GM18873 (cell line): ENCODE results near the gene ACBD4.

Experiments
- ATAC-seq: cut with Tn5 transposase; IDR thresholded peaks from one replicate; pipeline ENCODE4 v1.9.1; 2021; ENCODE audit warnings: mild to moderate bottlenecking, moderate library complexity, moderate number of reproducible peaks; ENCODE audit not compliant: unreplicated experiment, low FRiP score

Gene ACBD4

GRCh38 chr17:45104029-45104428 lies 31.5 kb upstream of the ACBD4 start:
- no peak for ATAC-seq

- no peak for ATAC-seq
Observed at GRCh38 chr17:45104497-45104896, 31.0 kb upstream of the ACBD4 start.

DNA sequence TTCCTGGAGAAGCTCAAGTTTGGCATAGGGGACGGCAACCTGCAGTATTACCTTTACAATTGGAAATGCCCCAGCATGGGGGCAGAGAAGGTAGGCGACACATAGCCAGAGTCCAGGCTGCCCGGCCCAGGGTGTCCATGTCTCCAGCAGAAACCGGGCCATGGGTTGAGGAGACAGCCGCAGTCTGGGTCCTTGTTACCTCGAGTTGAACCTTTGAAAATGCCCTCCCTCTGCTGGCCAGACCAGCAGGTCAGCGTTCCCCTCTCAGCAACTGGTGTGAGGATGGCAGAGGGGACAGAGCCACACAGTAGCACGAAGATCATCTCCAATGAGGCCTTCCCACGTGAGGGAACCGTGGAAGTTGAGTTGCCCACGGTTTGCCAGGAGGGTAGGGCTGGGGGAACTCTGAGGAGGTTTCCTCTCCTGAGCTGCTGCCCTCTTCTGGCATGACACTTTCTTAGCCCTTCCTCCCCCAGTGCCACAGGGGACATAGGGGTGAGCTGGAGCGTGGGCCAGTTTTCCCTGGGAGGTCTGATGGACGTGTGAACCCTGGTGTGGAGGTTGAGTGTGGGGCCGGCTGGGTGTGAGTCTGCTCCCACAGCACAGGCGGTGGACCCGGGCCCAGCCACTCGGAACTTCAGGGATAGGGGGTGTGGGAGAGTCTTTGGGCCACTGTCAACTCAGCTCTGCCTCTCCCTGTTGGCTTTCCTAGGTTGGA lies 30.4 kb upstream of the ACBD4 start:
- ATAC-seq: no peak

GRCh38 chr17:45106096-45106495 lies 29.4 kb upstream of the ACBD4 start:
- ATAC-seq: no peak

DNA sequence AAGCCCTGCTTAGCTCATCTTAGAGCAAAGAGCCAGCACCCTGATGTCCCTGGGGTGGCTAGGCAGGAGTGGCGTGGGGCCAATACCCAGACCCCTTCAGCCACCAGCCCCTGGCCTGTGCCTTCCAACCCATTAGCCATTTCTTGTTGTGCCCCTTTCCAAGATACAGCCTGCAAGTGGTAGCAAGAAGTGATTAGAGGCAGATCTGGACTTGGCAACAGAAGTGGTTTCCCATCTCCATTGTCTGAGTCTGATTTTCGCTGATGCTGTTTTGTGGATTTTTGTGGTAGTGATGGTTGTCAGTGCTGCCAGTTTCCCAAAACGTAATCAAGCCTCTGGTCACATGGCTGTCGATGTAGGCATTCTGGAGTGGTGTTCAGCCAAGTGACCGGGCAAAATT lies 28.9 kb upstream of the ACBD4 start:
- no peak for ATAC-seq

DNA sequence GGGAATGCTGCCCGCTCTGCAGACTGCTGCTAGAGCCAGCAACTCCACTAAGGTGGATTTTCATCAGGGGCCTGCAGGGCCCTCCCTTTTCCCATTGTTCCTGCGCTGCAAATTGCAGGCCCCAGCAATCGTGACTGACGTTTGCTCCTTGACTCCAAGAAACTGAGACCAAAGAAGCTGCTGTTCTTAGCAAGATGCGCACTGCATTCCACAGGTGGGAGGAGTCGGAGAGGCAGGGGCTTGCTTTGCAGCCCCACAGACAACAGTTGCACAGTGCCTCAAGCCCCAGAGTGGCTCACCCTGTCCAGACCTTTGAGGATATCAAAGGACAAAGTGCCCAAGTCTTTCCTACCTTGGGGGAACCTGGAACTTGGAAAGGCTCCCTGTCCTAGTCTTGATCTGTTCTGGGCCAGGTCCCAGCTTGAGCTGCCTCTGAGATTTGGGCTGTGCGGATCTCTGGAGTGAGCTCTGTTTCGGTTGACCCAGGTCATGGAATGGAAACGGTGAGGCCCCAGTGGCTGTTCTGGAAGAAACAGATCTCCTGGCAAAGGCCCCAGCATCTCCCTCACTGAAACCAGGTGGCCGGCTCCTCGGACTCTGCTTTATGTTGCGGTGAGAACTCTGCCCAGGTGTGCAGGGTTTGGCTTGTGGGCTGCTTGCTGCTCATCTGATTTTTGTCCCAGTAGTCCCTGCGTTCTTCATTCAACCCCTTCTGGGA lies 28.0 kb upstream of the ACBD4 start:
- no peak for ATAC-seq

DNA sequence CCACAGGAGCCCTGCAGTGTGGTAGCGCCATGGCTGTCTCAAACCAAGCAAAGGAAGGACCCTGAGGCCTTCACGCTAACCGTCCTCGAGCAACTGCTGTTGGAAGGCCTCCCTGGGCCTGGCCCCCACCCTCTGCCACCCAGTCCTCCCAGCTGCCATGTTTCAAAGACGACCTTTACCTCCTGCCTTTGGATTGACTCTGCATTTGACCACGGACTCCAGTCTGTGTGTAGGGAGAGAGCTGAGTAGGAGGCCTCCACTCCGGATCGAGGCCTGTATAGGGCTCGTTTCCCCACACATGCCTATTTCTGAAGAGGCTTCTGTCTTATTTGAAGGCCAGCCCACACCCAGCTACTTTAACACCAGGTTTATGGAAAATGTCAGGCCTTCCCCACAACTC lies 27.4 kb upstream of the ACBD4 start:
- no peak for ATAC-seq

DNA sequence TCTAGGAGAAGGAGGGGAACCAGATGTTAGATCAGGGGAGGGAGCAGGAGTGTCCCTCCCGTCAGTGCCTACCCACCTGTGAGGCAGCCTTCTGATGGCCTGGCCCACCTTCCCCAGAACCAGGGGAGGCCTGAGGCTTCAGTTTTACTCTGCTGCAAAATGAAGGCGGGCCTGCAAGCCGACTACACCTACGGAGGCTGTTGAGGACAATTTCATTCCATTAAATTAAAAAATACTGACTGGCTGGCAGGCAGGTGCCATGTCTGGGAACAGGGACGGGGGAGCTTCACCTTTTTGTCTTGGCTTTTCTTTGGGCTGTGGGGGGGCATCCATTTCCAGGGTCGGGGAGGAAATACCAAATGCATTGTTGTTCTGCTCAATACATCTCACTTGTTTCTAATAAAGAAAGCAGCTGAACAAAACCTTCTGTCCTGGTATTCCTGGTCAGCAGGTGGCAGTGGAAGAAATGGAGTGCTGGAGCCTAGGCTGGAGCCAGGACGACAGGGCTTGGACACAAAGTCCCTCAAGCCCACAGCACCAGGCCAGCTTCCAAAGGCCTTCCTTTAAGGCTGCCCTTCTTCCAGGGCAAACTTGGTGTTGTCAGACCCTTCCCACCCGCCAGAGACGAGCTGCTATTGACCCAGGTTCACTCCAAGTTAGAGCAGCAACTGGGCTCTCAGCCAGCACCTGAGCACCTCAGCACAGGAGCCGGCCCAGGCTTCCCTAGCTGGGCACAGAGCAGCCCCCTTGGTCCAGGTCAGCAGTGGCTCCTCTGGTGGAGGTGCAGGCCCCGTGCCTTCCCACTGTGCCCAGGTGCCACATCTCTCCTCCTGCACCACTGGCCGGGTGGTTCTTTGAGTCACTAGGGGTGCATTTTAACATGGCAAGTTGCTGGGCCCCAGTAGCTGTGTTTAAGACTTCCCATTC lies 26.6 kb upstream of the ACBD4 start:
- no peak for ATAC-seq

GRCh38 chr17:45110676-45111611 lies 24.5 kb upstream of the ACBD4 start:
- no peak for ATAC-seq

DNA sequence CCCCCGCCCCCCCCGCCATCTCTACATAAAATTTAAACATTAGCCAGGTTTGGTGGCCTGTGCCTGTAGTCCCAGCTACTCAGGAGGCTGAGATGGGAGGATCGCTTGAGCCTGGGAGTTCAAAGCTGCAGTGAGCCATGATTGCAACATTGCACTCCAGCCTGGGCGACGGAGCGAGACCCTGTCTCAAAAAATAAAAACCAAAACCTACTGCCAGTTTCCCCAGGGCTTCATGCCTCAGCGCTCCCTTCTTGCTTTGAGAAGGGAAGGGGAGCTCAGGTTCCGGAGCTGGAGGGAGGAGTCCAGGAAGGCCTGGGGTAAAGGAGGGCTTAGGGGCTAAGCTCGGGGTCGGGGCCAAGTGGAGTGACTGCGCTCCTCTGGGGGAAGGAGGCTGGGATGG lies 23.6 kb upstream of the ACBD4 start:
- ATAC-seq: no peak

DNA sequence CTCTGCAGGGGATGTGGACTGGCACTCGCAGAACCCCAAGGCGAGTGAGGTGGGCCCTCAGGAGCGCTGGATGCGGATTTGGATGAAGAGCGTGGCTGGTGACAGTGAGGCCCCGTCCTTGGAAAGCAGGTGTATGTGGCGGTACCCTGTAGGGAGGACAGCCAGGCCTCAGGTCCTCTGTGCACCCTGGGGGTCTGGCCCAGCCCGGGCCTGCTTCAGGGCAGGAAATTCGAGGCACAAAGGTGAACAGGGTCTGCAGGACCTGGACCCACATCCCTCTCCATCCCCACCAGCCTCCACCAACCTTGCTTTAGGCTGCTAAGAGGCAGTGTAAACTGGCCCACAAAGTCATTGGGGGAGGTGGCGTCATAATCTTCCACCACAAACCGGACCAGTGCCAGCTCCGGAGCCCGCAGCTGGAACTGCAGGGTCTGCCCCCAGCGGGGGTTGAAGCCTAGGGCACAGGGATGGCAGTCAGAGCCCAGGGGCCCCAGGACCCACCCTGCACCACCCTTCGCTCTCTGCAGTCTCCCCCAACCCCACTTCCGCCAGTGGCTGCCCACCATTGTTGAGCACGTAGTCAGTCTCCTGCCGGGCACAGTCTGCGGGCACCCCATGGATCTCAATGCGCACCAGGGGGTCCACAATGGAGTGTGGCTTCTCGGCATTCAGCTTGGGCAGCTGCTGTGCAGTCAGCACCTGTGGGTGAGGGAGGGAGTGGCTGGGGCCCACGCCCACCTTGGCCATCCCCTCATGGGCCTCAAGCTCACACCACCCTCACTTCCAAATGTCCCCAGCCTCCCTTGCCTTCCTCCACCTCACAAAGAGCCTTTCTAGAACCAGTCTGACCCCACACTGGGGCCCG lies 22.7 kb upstream of the ACBD4 start:
- ATAC-seq: no peak

DNA sequence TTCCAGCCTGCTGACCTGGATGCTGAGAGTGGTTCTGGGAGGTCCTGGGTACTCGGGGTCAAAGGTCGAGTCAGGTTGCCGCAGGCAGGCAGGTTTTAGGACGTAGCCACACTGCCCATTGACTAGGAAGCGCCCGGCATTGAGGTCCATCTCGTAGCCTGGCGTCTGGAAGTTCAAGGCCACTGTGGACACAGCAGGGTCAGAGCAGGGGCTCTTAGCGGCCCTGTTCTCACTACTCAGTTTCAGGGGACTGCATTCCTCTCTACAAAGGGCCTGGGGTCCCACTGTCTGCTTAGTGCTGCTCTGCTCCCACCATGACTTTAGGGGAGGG lies 22.1 kb upstream of the ACBD4 start:
- ATAC-seq: no peak

- ATAC-seq: no peak
Observed at GRCh38 chr17:45114117-45114932, 21.2 kb upstream of the ACBD4 start.

GRCh38 chr17:45115015-45115625 lies 20.4 kb upstream of the ACBD4 start:
- no peak for ATAC-seq

GRCh38 chr17:45115871-45116270 lies 19.6 kb upstream of the ACBD4 start:
- ATAC-seq: no peak

DNA sequence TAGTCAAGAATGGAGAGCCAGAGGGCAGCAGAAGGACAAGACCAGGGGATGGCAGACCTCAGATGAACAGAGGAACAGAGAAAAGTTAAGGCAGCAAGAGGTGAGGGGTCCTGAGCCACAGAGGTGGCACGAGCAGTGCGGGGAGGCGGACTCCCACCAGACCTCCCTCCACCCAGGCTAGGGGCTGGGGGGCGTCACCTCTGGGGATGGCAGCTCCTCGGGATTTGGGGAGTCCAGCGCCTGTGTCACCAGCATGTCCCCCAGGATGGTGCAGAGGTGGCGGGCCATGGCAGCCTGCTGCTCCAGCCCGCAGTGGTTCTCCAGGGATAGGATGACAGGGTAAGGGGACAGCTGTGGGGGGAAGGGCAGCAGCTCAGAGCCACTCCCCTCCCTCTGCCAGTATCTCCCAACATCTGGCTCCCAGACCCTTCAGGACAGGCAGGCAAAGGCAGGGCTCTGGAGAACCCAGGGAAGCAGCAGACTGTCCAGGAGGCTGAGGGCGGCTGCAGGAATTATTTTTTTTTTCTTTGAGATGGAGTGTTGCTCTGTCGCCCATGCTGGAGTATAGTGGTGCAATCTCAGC lies 19.0 kb upstream of the ACBD4 start:
- no peak for ATAC-seq

DNA sequence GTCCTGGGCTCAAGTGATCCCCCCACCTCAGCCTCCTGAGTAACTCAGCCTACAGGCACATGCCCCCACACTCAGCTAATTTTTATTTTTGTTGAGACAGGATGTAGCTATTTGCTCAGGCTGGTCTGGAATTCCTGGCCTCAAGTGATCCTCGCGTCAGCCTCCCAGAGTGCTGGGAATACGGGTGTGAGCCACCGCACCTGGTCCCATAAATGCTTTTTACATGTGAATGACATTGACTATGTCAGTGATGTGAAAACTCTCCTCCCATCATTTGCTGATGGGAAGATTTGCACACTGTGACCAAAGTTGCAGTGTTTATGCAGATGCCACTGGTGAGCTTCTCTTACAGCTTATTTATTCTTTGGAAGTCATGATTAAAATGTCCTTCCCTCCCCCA lies 18.2 kb upstream of the ACBD4 start:
- no peak for ATAC-seq
